GM13976 (cell line): ENCODE measurements around the gene CDK14.

ENCODE experiments used
- DNase-seq: peaks from one replicate; pipeline ENCODE4 v3.0.0; 2012; ENCODE audit warnings: low spot score
- CTCF ChIP-seq: IDR thresholded peaks from 2 replicates; pipeline ENCODE4 v1.5.1; 2012; ENCODE audit warnings: borderline replicate concordance, mild to moderate bottlenecking; ENCODE audit not compliant: insufficient read depth; ENCODE audit errors: extremely low read depth, missing control alignments, control extremely low read depth
- in situ Hi-C: fragments of 300-500 bp; cut with MboI; formaldehyde crosslinking; loops from one replicate; pipeline ENCODE4 v1.12.0; 2022; ENCODE audit warnings: low sequenced_read_pairs, mixed read lengths, inconsistent platforms; ENCODE audit not compliant: unreplicated experiment

CDK14 gene

DNA sequence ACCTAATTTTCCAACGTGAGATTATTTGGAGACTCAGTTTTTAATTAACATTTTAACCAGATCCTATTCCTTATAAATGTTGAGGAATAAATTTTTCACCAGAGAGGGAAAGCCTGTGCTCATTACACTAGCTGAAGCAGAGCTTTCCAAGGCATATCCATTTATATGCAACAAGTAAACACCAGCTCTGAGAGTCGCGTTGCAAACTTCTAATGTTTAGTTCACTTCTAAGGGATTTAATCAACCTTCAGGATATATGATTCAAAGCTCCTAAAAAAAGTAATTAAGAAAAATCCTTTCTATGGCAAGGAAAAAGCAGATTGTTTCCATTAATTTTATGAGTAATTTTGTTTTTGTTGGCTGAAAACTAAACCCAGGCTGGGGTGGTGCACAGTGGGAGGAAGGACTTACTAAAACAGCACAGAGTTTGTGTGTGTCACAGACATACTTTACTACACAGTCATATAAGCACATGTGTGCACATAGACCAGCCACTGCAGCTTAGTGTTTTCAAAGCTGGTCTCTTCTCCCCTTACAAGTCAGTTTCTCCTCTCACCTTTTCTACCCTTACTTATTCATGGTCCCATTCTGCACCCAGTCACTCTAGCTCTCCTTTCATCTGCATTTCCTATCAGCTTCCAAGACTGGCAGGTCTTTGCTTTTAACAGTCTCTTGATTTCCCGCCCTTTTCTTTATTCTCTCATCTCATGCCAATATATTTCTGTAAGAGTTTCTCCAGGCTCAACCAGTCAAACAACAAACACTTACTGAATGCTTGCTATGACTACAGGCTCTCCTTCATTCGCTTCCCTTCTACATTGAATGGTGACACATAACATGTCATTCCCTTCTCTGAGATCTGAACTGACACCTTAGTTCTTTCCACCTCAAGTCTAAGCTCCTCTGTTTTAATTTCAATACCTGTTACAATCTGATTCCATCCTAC lies 587.0 kb downstream of the CDK14 start:
- in situ Hi-C loops, result no loop called here
- TF ChIP-seq CTCF, result no peak

DNA sequence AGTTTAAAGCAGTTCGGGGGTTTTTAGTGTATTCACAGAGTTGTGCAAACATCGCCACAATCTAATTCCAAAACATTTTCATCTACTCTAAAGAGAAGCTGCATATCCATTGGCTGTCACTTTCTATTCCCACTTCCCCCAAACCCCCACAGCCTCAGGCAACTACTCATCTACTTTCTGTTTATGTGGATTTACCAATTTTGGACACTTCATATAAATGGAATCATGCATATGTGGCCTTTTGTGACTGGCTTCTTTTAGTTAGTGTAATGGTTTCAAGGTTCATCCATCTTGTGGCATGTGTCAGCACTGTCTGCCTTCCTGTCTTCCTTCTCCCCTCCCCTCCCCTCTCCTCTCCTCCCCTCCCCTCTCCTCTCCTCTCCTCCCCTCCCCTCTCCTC lies 589.6 kb downstream of the CDK14 start:
- in situ Hi-C loops, result no loop called here
- no peak for TF ChIP-seq CTCF
- DNase-seq, result no peak

More for the DNA sequence above, 587.0 kb downstream of the CDK14 start:
- no peak for DNase-seq

- DNase-seq, result no peak
- in situ Hi-C loops, result no loop called here
- no peak for TF ChIP-seq CTCF
Measured at GRCh38 chr7:91187061-91187460, 590.9 kb downstream of the CDK14 start.

GRCh38 chr7:91191771-91192170 lies 595.6 kb downstream of the CDK14 start:
- in situ Hi-C loops, result no loop called here
- TF ChIP-seq CTCF, result no peak
- no peak for DNase-seq

GRCh38 chr7:91193141-91193540 lies 597.0 kb downstream of the CDK14 start:
- no peak for DNase-seq
- no peak for TF ChIP-seq CTCF
- in situ Hi-C loops, result no loop called here

DNA sequence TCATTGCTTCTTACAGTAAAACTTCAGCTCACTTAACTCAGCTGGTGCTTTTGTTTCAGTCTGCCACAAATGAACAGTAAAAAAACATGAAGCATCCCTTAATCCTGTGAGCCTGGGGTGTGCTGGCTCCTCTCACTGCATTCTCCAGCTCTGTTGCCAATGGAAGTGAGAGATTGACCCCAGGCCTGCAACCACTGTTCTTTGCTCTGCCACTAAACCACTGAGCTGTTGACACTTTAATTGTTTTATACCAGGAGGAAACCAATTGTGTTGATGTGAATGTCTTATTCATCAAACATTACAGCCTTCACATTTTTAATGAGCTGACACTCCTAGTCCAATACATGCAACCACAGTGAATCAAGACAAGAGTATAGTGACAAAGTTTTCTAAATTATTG lies 598.7 kb downstream of the CDK14 start:
- TF ChIP-seq CTCF, result no peak
- in situ Hi-C loops, result no loop called here
- no peak for DNase-seq
